Testis (tissue), 3 donors: ENCODE data around the gene MTTP. TPM values are rescaled to one million over a fixed set of nuclear protein-coding genes. Genes with fewer than 3 reads are reported as not detected.

ENCODE experiments used
- DNase-seq: peaks from one replicate; pipeline ENCODE4 v3.0.0-alpha.2; 2019
- H3K27ac ChIP-seq, 2 donors: fragments of 200-600 bp; sonication (generic); one replicate each; pipeline ENCODE4 v1.5.1; 2019
- H3K27me3 ChIP-seq: fragments of 200-600 bp; sonication (generic); one replicate; pipeline ENCODE4 v1.5.1; 2019
- H3K36me3 ChIP-seq: fragments of 200-600 bp; sonication (generic); one replicate; pipeline ENCODE4 v1.5.1; 2017; ENCODE audit warnings: low read depth; ENCODE audit errors: missing control alignments
- H3K4me1 ChIP-seq: fragments of 200-600 bp; sonication (generic); one replicate; pipeline ENCODE4 v1.5.1; 2019
- H3K4me3 ChIP-seq, 2 donors: fragments of 200-600 bp; sonication (generic); one replicate each; pipeline ENCODE4 v1.5.1; 2017 to 2019
- H3K9me3 ChIP-seq: fragments of 200-600 bp; sonication (generic); one replicate; pipeline ENCODE4 v1.5.1; 2017
- POLR2A ChIP-seq: fragments of 450-650 bp; IDR thresholded peaks from one replicate; pipeline ENCODE4 v1.6.1; 2017; ENCODE audit warnings: antibody characterized with exemption, mild to moderate bottlenecking, moderate library complexity
- WGBS, 2 donors: methylation state at CpG; one replicate each; pipeline ENCODE4 v1.1.5; 2018; 5-methylcytosine and 5-hydroxymethylcytosine counted together
- intact Hi-C: fragments of 100-400 bp; cut with DNase I; formaldehyde crosslinking; loops from one replicate; pipeline ENCODE4 v1.15.1; 2023; ENCODE audit warnings: low total_unique reads
- polyA plus RNA-seq: library from polyadenylated mRNA; stranded (reverse); fragments of 350-450 nt; fragmentation: Illumina TruSeq; extraction: RNeasy Lipid Tissue Mini Kit (QIAGEN cat#74804); gene quantifications from one replicate; pipeline ENCODE4 v1.2.3, GENCODE V29; 2014; ENCODE audit warnings: low read depth, low replicate concordance; ENCODE audit not compliant: insufficient read depth
- total RNA-seq, 2 donors: library from RNA; depleted of rRNA; stranded (reverse); fragments of >200 nt; gene quantifications; one replicate each; pipeline ENCODE4 v1.2.3, GENCODE V29; 2016
- TF ChIP-seq, protein P1 (sequence below), 3 experiments: fragments of 450-650 bp in 2 of 3; fragments of 200-600 bp in 1 of 3; sonication (generic) in 1 of 3; IDR thresholded peaks; one replicate each; pipeline ENCODE4 v1.5.1; 2016 to 2019; ENCODE audit warnings: antibody characterized with exemption in 3 of 3, mild to moderate bottlenecking in 2 of 3, moderate library complexity in 1 of 3

Gene MTTP
- total and polyA plus RNA-seq, 3 donors from 2014 or later, result 6.8 to 26.0 (median 15.4) TPM

DNA sequence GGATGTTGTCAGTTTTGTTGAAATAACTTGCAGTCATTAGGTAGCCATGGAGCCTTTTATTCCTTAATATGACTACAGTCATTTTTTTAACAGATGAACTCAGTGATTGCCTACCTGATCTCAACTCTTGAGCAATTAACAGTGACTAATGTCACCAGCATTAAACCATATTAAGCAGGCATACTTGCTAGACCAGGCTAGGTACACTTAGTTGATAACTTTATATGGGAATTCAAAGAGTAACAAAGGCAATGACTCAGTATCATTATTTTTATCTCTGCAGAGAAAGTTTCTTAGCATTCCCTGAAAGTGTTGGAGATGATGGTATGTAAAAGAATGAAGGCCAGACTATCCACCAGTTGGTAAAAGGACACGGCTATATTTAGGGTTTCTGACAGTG, 83.2 kb downstream of the MTTP start, which contains the start of gene C4orf54:
Gene C4orf54, minus strand, starts transcription at position 31 of the 400 bp plus-strand sequence. CDS start 3,180 bp downstream, outside the sequence.
- 66 to 79% methylated on average over 1 of the region's 1 CpG for whole genome bisulfite sequencing, 2 donors
- no peak for TF ChIP-seq POLR2A
- TF ChIP-seq, protein P1, sequence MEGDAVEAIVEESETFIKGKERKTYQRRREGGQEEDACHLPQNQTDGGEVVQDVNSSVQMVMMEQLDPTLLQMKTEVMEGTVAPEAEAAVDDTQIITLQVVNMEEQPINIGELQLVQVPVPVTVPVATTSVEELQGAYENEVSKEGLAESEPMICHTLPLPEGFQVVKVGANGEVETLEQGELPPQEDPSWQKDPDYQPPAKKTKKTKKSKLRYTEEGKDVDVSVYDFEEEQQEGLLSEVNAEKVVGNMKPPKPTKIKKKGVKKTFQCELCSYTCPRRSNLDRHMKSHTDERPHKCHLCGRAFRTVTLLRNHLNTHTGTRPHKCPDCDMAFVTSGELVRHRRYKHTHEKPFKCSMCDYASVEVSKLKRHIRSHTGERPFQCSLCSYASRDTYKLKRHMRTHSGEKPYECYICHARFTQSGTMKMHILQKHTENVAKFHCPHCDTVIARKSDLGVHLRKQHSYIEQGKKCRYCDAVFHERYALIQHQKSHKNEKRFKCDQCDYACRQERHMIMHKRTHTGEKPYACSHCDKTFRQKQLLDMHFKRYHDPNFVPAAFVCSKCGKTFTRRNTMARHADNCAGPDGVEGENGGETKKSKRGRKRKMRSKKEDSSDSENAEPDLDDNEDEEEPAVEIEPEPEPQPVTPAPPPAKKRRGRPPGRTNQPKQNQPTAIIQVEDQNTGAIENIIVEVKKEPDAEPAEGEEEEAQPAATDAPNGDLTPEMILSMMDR (IDR thresholded peaks at IDR 0.05), result no peak
- no peaks in the 10 kb centered on the region for H3K9me3 ChIP-seq
- no peaks in the 10 kb centered on the region for H3K4me1 ChIP-seq
- no peak for DNase-seq
- no peak within 1 kb of the TSS for H3K27ac ChIP-seq
- H3K27me3 ChIP-seq, result no peaks in the 10 kb centered on the region
- H3K4me3 ChIP-seq, result no peak within 1 kb of the TSS
- intact Hi-C loops, result no loop called here
- no peaks in the 10 kb centered on the region for H3K36me3 ChIP-seq

DNA sequence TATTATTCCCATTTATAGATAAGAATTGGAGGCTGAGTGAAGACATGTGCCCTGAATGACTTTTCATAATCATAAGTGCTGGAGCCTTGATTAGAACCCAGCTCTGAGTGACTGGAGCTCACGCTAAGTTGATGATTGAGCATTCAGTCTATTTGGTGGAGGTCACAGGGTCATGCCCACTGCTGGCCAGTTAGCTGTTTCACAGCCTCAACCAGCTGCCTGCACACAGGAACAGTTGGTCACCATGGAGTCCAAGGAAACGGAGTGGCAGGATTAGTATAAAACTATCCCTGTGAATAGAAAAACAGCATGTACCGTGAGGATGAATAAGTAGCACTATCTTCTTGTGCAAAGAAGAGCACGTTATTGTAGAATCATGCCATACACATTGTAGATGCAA, 84.0 kb downstream of the MTTP start:
- no peak for TF ChIP-seq POLR2A
- Histone ChIP-seq H3K36me3 (no peaks in the 10 kb centered on the region), H3K27ac (no peak overlapping the region), H3K4me1 (no peaks in the 10 kb centered on the region), H3K27me3 (no peaks in the 10 kb centered on the region), H3K9me3 (no peaks in the 10 kb centered on the region), H3K4me3 (no peak overlapping the region)
- WGBS, 2 donors, result 70 to 80% methylated on average over 4 of the region's 4 CpGs
- intact Hi-C loops, result no loop called here
- DNase-seq, result no peak

DNA sequence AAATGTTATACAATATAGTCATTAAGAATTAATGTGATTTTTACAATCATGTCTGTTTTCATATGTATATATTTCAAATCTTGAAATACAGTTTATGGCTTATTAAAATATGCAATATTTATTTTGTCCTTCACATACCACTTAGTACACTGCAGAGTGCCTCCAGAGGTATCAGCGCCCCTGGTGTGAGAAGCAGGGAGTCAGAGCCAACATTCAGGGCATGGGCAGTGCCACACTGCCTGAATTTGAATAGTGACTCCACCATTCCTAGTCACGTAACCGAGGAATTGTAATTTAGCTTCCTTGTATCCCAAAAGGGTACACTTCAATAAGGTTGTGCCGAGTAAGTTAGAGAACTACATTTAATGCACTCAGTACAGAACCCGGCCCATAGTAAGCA, 87.3 kb downstream of the MTTP start:
- Histone ChIP-seq H3K4me1 (peaks cover 4% of the 10 kb centered on the region), H3K4me3 (no peak overlapping the region), H3K27me3 (no peaks in the 10 kb centered on the region), H3K27ac (no peak overlapping the region), H3K9me3 (no peaks in the 10 kb centered on the region), H3K36me3 (no peaks in the 10 kb centered on the region)
- WGBS, 2 donors, result 89 to 94% methylated on average over 5 of the region's 5 CpGs
- TF ChIP-seq, protein P1 (IDR thresholded peaks at IDR 0.05), result no peak
- no peak for TF ChIP-seq POLR2A
- intact Hi-C loops, result no loop called here
- DNase-seq, result no peak

DNA sequence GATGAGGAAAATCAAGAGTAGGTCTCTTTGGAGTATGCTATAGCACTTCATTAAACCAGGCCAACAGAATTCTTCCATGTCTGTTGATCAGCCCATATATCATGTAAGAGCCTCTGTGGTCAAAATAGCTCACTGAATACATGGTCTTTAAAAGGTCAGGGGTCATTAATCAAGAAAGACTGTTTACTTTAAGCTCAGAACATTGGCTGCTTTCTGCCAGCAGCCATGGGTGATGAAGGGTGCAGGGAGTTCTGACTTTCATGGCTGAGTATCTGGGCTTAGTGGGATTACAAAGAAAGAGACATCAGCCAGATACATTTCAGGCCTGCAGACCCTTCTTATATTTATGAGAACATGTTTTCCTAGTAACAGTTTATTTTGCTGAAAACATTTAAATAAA, 90.1 kb downstream of the MTTP start:
- H3K4me3 ChIP-seq, result no peak overlapping the region
- intact Hi-C loops, result no loop called here
- peaks cover 14% of the 10 kb centered on the region for H3K4me1 ChIP-seq
- no peak for DNase-seq
- H3K9me3 ChIP-seq, result no peaks in the 10 kb centered on the region
- H3K27me3 ChIP-seq, result no peaks in the 10 kb centered on the region
- no peaks in the 10 kb centered on the region for H3K36me3 ChIP-seq
- TF ChIP-seq, protein P1 (IDR thresholded peaks at IDR 0.05), result no peak
- TF ChIP-seq POLR2A, result no peak
- no peak overlapping the region for H3K27ac ChIP-seq

DNA sequence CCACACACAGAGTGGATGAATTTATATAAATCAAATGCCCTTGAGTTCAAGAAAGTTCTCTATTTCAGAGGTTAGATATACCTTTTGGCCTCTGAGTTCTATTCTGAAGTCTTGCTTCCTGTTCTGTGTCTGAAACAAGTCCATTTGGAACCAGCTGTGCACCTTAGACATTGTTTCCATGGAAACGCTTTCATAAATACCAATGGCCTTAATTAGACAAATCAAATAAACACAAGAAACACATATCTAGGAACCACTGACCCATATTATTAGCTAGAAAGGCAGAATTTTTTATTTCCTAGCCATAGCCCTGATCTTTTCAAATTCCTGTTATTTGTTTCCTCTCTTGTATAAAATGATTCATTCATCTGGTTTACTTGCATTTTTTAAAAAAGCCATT, 91.4 kb downstream of the MTTP start:
- Histone ChIP-seq H3K4me3 (no peak overlapping the region), H3K36me3 (no peaks in the 10 kb centered on the region), H3K4me1 (peaks cover 24% of the 10 kb centered on the region), H3K9me3 (no peaks in the 10 kb centered on the region), H3K27ac (no peak overlapping the region), H3K27me3 (no peaks in the 10 kb centered on the region)
- TF ChIP-seq POLR2A, result no peak
- TF ChIP-seq, protein P1 (IDR thresholded peaks at IDR 0.05), result no peak
- intact Hi-C loops, result no loop called here
- WGBS, 2 donors, result 39 to 64% methylated on average over 1 of the region's 1 CpG
- DNase-seq, result no peak
